Left hindlimb (tissue), 1 donor: ENCODE results near the gene CD28.

Experiments
- DNase-seq: peaks from one replicate; pipeline ENCODE4 v3.0.0-alpha.2; 2018

The CD28 gene

DNA sequence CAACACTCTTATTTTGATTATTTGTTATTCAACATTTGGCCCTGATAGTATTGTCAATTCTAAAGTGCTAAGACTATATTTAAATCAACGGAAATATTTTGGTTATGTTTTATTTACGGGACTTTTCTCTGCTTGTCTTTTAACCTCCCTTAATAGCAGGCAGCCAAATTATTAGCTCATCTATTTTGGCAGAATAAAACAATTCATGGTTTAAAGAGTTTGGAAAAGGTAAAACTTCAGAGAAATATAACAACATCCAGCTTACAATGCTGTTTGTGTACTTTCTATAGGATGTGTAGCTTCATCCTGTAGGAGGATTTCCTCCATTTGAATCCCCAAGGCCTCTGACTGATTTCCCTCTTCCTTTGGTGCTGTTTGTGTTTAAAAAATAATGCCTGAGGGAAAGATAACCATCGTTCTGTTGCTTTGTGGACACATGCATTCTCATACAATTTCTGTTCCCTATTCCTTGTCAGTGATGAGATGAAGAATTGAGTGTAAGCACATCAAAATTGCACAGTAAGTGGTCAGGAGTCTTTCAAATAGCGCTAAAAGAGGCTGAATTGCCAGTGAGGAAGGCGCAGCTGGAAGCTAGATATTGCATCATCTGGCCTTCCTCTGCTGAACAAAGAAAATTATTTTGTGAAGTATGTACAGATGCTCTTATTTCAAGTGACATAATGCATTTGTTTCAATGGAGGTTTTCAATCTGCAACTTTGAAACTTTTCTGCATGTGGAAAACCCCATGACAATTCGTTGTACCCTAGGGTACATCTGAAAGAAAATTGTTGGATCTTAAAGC, 80.3 kb downstream of the CD28 start:
- DNase-seq: peak; percentile 55

DNA sequence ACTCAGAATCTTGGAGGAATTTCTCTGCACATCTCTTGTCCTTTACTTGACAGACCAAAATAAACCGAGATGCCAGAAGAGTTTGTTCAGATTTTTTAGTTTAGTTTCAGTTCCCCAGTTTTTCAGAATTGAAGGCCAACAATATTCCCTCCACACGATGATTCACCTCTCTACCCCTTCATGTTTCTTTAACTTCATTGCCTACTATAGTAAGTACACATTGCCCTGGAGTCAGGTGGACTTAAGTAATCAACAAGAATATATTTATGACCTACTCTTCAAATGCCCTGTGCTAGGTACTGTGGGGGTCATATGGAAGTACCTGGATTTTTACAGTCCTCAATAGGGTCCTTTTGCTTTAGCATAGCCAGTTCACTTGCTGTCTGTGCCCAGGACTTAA, 81.5 kb downstream of the CD28 start:
- no peak for DNase-seq
